Fibroblast of lung (primary cell): ENCODE results near the gene GRID1. TPM values are rescaled to one million over a fixed set of nuclear protein-coding genes. Genes with fewer than 3 reads are reported as not detected.

Experiments used
- DNase-seq, 2 donors: peaks; one replicate each; pipeline versions ENCODE4 v3.0.0 to v3.0.0-alpha.2; 2010; ENCODE audit warnings: low read depth in 2 of 2
- H2AFZ ChIP-seq: 2 replicates; pipeline ENCODE4 v1.5.1; 2012; ENCODE audit warnings: low read length, control low read depth, inconsistent platforms
- H3K27ac ChIP-seq: 2 replicates; pipeline ENCODE4 v1.5.1; 2011; ENCODE audit warnings: low read length, control low read depth; ENCODE audit not compliant: insufficient read depth
- H3K27me3 ChIP-seq: 2 replicates; pipeline ENCODE4 v1.5.1; 2011; ENCODE audit warnings: mild to moderate bottlenecking, low read length; ENCODE audit not compliant: control insufficient read depth, insufficient read depth
- H3K36me3 ChIP-seq: 2 replicates; pipeline ENCODE4 v1.5.1; 2011; ENCODE audit warnings: low read length; ENCODE audit not compliant: control insufficient read depth, insufficient read depth
- H3K4me1 ChIP-seq: 2 replicates; pipeline ENCODE4 v1.5.1; 2011; ENCODE audit warnings: low read length; ENCODE audit not compliant: control insufficient read depth, insufficient read depth; ENCODE audit errors: extremely low read depth
- H3K4me2 ChIP-seq: 2 replicates; pipeline ENCODE4 v1.5.1; 2011; ENCODE audit warnings: low read length, control low read depth; ENCODE audit not compliant: insufficient read depth; ENCODE audit errors: extremely low read depth
- H3K4me3 ChIP-seq, 4 experiments: fragments of 200-600 bp in 1 of 4; sonication (generic) in 1 of 4; replicated peaks in 1 of 4; 2 replicates each; pipeline ENCODE4 v1.5.1; 2011 to 2016; ENCODE audit warnings: low read length in 4 of 4, low read depth in 3 of 4, mild to moderate bottlenecking in 3 of 4, control low read depth in 2 of 4, inconsistent platforms in 1 of 4, mixed read lengths in 1 of 4; ENCODE audit not compliant: insufficient read depth in 1 of 4; ENCODE audit errors: control extremely low read depth in 1 of 4
- H3K79me2 ChIP-seq: 2 replicates; pipeline ENCODE4 v1.5.1; 2012; ENCODE audit warnings: mild to moderate bottlenecking, low read length, inconsistent platforms; ENCODE audit not compliant: control insufficient read depth, insufficient read depth
- H3K9ac ChIP-seq: 2 replicates; pipeline ENCODE4 v1.5.1; 2011; ENCODE audit warnings: mild to moderate bottlenecking, low read length, control low read depth; ENCODE audit not compliant: insufficient read depth
- H3K9me3 ChIP-seq: 2 replicates; pipeline ENCODE4 v1.5.1; 2012; ENCODE audit warnings: low read depth, low read length; ENCODE audit not compliant: control insufficient read depth, insufficient read depth
- H4K20me1 ChIP-seq: 2 replicates; pipeline ENCODE4 v1.5.1; 2011; ENCODE audit warnings: low read length; ENCODE audit not compliant: control insufficient read depth, insufficient read depth; ENCODE audit errors: extremely low read depth
- CTCF ChIP-seq, 2 donors: IDR thresholded peaks in 1 of 2; conservative IDR thresholded peaks in 1 of 2; 1 replicate in 1 of 2; 2 replicates in 1 of 2; pipeline ENCODE4 v1.5.1; 2011 to 2012; ENCODE audit warnings: low read length in 2 of 2, control low read depth in 1 of 2, inconsistent platforms in 1 of 2, low read depth in 1 of 2, mild to moderate bottlenecking in 1 of 2
- EZH2 ChIP-seq: IDR thresholded peaks from 2 replicates; pipeline ENCODE4 v1.5.1; 2012; ENCODE audit warnings: low read length, control low read depth, mild to moderate bottlenecking; ENCODE audit errors: missing control alignments
- polyA plus RNA-seq, 2 donors: library from polyadenylated mRNA; depleted of rRNA in 1 of 2; stranded (reverse) in 1 of 2; unstranded in 1 of 2; fragments of >200 nt; gene quantifications; 2 replicates each; pipeline ENCODE4 v1.2.1, GENCODE V29; 2011 to 2012; ENCODE audit warnings: missing spikeins in 1 of 2
- total RNA-seq: library from RNA; depleted of rRNA; stranded (reverse); fragments of >200 nt; gene quantifications from 2 replicates; pipeline ENCODE4 v1.2.1, GENCODE V29; 2014

Gene GRID1
- total and polyA plus RNA-seq, 2 donors (not counting 1 experiment from before 2014, with no cell fraction given), result 0.03 to 0.33 TPM

- Histone ChIP-seq H3K9me3 (no peaks in the 10 kb centered on the region), H3K9ac (no peak overlapping the region), H3K4me2 (no peak overlapping the region), H3K27me3 (no peaks in the 10 kb centered on the region), H3K4me3 (no peak overlapping the region), H3K27ac (no peak overlapping the region), H3K4me1 (no peaks in the 10 kb centered on the region), H3K79me2 (no peaks in the 10 kb centered on the region), H2AFZ (no peak overlapping the region), H3K36me3 (no peaks in the 10 kb centered on the region), H4K20me1 (no peaks in the 10 kb centered on the region)
- TF ChIP-seq CTCF (conservative IDR thresholded peaks at IDR 0.05 in 1 of 2, IDR thresholded peaks at IDR 0.05 in 1 of 2; ENCODE audit: low read depth in 1 of 2, low read length in 2 of 2) (no peak), EZH2 (no peak)
- no peak for DNase-seq
Measured at GRCh38 chr10:86036544-86036831, 330.1 kb downstream of the GRID1 start.

GRCh38 chr10:86035791-86036543 is 330.6 kb downstream of the GRID1 start:
- Histone ChIP-seq H3K4me1 (no peaks in the 10 kb centered on the region), H3K79me2 (no peaks in the 10 kb centered on the region), H3K27me3 (no peaks in the 10 kb centered on the region), H3K9ac (no peak overlapping the region), H3K27ac (no peak overlapping the region), H3K36me3 (no peaks in the 10 kb centered on the region), H2AFZ (no peak overlapping the region), H3K4me2 (no peak overlapping the region), H4K20me1 (no peaks in the 10 kb centered on the region), H3K9me3 (no peaks in the 10 kb centered on the region), H3K4me3 (no peak overlapping the region)
- TF ChIP-seq EZH2 (no peak), CTCF (conservative IDR thresholded peaks at IDR 0.05 in 1 of 2, IDR thresholded peaks at IDR 0.05 in 1 of 2; ENCODE audit: low read depth in 1 of 2, low read length in 2 of 2) (no peak)
- DNase-seq, result no peak

- Histone ChIP-seq H3K79me2 (no peaks in the 10 kb centered on the region), H3K4me2 (no peak overlapping the region), H3K36me3 (no peaks in the 10 kb centered on the region), H3K4me1 (no peaks in the 10 kb centered on the region), H3K4me3 (no peak overlapping the region), H3K27ac (no peak overlapping the region), H2AFZ (no peak overlapping the region), H3K27me3 (no peaks in the 10 kb centered on the region), H3K9me3 (no peaks in the 10 kb centered on the region), H3K9ac (no peak overlapping the region), H4K20me1 (no peaks in the 10 kb centered on the region)
- DNase-seq, result no peak
- no peak for TF ChIP-seq EZH2
- no peak for TF ChIP-seq CTCF (conservative IDR thresholded peaks at IDR 0.05 in 1 of 2, IDR thresholded peaks at IDR 0.05 in 1 of 2; ENCODE audit: low read depth in 1 of 2, low read length in 2 of 2)
Measured at GRCh38 chr10:86034710-86035109, 331.9 kb downstream of the GRID1 start.
